ENCODE measurements around the gene KCNK18. TPM values are rescaled to one million over a fixed set of nuclear protein-coding genes. Genes with fewer than 3 reads are reported as not detected.

Gene KCNK18
- total RNA-seq, 1 experiment from 2014 or later = not detected

GRCh38 chr10:117175901-117176534, 21.3 kb upstream of the KCNK18 start:
- Histone ChIP-seq H2AFZ (ENCODE audit: low read length) (no peak overlapping the region), H4K8ac (replicated peaks; ENCODE audit: insufficient read length, low read depth, low read length) (no peak overlapping the region), H2BK15ac (ENCODE audit: low read depth, low read length) (no peak overlapping the region), H4K20me1 (ENCODE audit: control insufficient read depth, insufficient read depth, insufficient read length) (no peaks in the 10 kb centered on the region), H3K4ac (ENCODE audit: low read depth, low read length) (no peak overlapping the region), H3K9me3 (ENCODE audit: control insufficient read depth, low read depth, low read length) (no peaks in the 10 kb centered on the region), H3K79me2 (ENCODE audit: insufficient read depth, low read length) (no peaks in the 10 kb centered on the region), H3K27me3 (ENCODE audit: insufficient read depth, low read length) (peaks cover 31% of the 10 kb centered on the region), H2BK20ac (ENCODE audit: low read depth, low read length, poor library complexity, severe bottlenecking) (no peak overlapping the region), H2BK120ac (ENCODE audit: low read depth, low read length, poor library complexity, severe bottlenecking) (no peak overlapping the region), H2BK5ac (ENCODE audit: insufficient read length, low read length) (no peak overlapping the region), H3T11ph (ENCODE audit: low read length) (no peak overlapping the region), H3K79me1 (ENCODE audit: insufficient read depth, low read depth, low read length, poor library complexity, severe bottlenecking) (no peaks in the 10 kb centered on the region), H3K4me2 (ENCODE audit: insufficient read depth, insufficient read length, low read length) (peak overlapping the region; percentile 67), H3K56ac (ENCODE audit: insufficient read length, low read depth, low read length) (no peak overlapping the region), H4K91ac (ENCODE audit: insufficient read length, low read depth, low read length) (no peak overlapping the region), H4K5ac (ENCODE audit: insufficient read length, low read depth, low read length) (no peak overlapping the region), H2BK12ac (ENCODE audit: insufficient read length, low read depth, low read length) (no peak overlapping the region), H3K4me1 (ENCODE audit: insufficient read depth, low read length) (no peaks in the 10 kb centered on the region), H3K23ac (ENCODE audit: insufficient read length, low read depth, low read length) (no peak overlapping the region), H3K27ac (ENCODE audit: insufficient read length, low read depth, low read length) (no peak overlapping the region), H3K23me2 (ENCODE audit: insufficient read length, low read depth, low read length, poor library complexity, severe bottlenecking) (peaks cover 10% of the 10 kb centered on the region), H3K9ac (ENCODE audit: extremely low read depth, insufficient read length, low read length) (no peak overlapping the region), H2AK5ac (ENCODE audit: insufficient read length, low read length) (no peak overlapping the region), H3K18ac (ENCODE audit: insufficient read length, low read depth, low read length) (no peak overlapping the region), H3K14ac (ENCODE audit: insufficient read depth, low read length) (no peak overlapping the region)
- TF ChIP-seq CTCF (conservative IDR thresholded peaks at IDR 0.05) = peak; percentile 90
- no peaks in the 10 kb centered on the region for H3K36me3 Mint-ChIP-seq (ENCODE audit: insufficient read depth in 1 of 3, low read depth in 3 of 3)
- peaks cover 95% of the 10 kb centered on the region for H3K27me3 Mint-ChIP-seq (ENCODE audit: low read depth)
- H3K9me3 Mint-ChIP-seq = no peaks in the 10 kb centered on the region
- no peak overlapping the region for H3K27ac Mint-ChIP-seq
- H3K4me3 Mint-ChIP-seq = peak overlapping the region; percentile 74 to 84
- peaks cover 18 to 19% of the 10 kb centered on the region in 2 experiments for H3K4me1 Mint-ChIP-seq
- no CpG with 5 or more reads among the region's 12 CpGs for WGBS (ENCODE audit: extremely low coverage, insufficient read length, low lambda C conversion rate)
- DNase-seq = peak; percentile 65

All from H9 (cell line).